ENCODE data around the gene MALRD1.

DNA sequence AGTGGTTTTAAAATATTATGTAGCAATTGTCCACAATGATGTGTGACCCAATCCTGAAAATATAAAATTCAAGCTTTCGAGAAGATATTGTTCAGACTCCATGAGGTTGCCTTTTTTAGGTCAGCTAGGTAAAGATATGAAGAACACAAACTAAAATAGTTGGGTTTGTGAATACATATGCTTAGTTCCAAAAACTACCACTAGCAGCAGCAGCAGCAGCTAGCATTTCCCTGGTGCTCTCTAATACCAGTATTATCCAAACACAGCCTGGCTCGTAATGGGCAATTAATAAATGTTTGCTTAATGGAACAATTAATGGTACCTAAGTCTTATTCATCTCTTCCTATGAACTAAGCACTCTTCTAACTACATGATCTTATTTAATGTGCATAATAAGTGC is 362.5 kb downstream of the MALRD1 start:
- TF ChIP-seq EZH2phosphoT487 (IDR thresholded peaks at IDR 0.05; ENCODE audit: low read depth) = no peak
- TF ChIP-seq, protein P1, sequence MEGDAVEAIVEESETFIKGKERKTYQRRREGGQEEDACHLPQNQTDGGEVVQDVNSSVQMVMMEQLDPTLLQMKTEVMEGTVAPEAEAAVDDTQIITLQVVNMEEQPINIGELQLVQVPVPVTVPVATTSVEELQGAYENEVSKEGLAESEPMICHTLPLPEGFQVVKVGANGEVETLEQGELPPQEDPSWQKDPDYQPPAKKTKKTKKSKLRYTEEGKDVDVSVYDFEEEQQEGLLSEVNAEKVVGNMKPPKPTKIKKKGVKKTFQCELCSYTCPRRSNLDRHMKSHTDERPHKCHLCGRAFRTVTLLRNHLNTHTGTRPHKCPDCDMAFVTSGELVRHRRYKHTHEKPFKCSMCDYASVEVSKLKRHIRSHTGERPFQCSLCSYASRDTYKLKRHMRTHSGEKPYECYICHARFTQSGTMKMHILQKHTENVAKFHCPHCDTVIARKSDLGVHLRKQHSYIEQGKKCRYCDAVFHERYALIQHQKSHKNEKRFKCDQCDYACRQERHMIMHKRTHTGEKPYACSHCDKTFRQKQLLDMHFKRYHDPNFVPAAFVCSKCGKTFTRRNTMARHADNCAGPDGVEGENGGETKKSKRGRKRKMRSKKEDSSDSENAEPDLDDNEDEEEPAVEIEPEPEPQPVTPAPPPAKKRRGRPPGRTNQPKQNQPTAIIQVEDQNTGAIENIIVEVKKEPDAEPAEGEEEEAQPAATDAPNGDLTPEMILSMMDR (IDR thresholded peaks at IDR 0.05; ENCODE audit: low read depth, low read length) = no peak

Measured in OCI-LY3 (cell line).